ENCODE results near the gene SUMO2.

Gene SUMO2

DNA sequence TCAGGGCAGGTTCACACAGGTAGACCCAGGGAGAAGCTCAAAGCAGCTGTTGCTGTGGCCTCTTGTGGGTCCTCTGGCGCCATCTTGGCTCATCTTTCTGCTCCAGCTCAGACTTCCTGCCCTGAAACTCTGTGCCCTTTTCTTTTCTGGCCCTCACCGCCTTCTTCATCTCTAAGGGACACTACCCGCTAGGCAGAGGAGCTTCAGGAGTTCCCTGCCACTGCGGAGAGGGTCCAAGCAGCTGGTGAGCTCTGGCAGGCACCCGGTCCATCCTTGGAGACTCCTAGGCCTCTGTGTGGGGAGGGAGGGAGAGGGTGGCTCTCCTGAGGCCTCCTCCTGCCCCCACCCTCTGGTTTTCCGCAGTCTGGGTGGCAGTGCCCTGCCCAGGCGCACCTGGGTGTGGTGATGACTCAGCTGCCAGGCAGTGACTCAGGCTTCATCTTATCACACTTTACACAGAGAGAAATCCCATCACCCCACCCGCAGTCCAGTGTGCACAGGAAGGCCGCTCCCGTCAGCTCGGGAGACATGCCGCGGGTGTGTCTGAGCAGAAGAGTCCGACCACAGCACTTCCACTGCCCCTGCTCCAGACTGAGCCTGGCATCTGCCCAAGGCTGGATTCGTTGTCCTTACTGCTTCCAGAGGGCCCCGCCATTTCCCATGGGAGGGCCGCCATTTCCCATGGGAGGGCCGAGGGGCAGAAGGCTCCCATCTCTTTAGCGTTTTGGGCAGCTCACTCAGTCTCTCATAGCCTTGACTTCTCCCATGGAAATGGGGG is 58.5 kb downstream of the SUMO2 start:
- DNase-seq (ENCODE audit: low spot score): peak; percentile 98

DNA sequence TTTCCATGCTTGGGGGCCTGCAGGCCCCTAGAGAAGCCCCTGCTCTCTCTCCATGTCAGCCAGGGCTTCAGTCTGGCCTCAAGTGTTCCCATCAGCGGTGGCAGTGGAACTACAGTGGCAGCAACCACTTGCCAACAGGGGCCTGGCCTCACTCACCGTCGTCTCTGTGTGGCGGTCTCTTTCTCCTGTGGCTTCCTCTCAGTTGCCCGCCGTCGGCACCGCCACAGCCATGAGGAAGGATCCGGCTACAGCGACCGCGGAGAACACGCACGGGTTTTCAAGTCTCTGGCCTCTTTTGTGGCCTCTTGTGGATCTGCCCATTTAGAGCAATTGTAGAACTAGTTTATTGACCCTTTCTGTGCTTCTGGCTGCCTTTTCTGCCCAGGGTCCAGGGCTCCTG is 64.5 kb downstream of the SUMO2 start:
- no peak for DNase-seq (ENCODE audit: low spot score)

DNA sequence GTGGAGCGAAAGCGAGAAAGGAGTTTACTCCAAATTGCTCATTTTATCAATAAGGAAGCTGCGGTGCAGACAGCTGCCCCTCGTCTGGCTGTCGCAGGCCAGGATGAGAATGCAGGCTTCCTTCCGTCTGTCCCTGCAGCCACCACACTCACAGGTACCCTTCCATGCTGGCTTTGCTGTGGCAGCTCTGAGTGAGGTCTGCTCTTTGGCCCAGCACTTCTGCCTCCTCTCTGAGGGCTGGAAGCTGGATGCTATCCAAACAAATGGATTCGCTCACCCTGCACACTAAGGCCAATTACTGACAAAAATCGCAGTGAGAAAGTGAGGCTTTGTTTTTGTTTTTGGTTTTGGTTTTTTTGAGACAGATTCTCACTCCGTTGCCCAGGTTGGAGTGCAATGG is 66.0 kb downstream of the SUMO2 start:
- DNase-seq (ENCODE audit: low spot score): no peak

All from hematopoietic multipotent progenitor cell treated with erythropoietin and hydrocortisone succinate and interleukin-3 and kit ligand, for 15 days (in vitro differentiated cells).